ENCODE measurements around the gene KRT1. TPM values are rescaled to one million over a fixed set of nuclear protein-coding genes. Genes with fewer than 3 reads are reported as not detected.

Gene KRT1
- total RNA-seq, 2 donors from 2014 or later = 0.42 TPM; not detected in 1

GRCh38 chr12:52629281-52630007 lies 50.8 kb downstream of the KRT1 start:
- intact Hi-C loops (cut with DNase I) = no loop called here
- DNase-seq (ENCODE audit: low spot score) = no peak

GRCh38 chr12:52628841-52629240 lies 51.4 kb downstream of the KRT1 start:
- intact Hi-C loops (cut with DNase I) = no loop called here
- DNase-seq (ENCODE audit: low spot score) = no peak

GRCh38 chr12:52628111-52628507 lies 52.1 kb downstream of the KRT1 start:
- no peak for DNase-seq (ENCODE audit: low spot score)
- intact Hi-C loops (cut with DNase I) = no loop called here

- intact Hi-C loops (cut with DNase I) = no loop called here
- DNase-seq (ENCODE audit: low spot score) = no peak
Observed at GRCh38 chr12:52627395-52628110, 52.7 kb downstream of the KRT1 start.

Other genes starting within 250 kb of the KRT1 start
- not detected for gene KRT75, start 246.0 kb downstream of the KRT1 start, total RNA-seq
- not detected for gene KRT6B, start 228.3 kb downstream of the KRT1 start, total RNA-seq
- not detected for gene KRT6C, start 206.6 kb downstream of the KRT1 start, total RNA-seq
- gene KRT6A, start 187.2 kb downstream of the KRT1 start, total RNA-seq = not detected
- gene KRT5, start 160.0 kb downstream of the KRT1 start, total RNA-seq = not detected
- not detected for gene KRT71, start 127.3 kb downstream of the KRT1 start, total RNA-seq
- gene KRT74, start 106.6 kb downstream of the KRT1 start, total RNA-seq = not detected
- gene KRT72, start 78.9 kb downstream of the KRT1 start, total RNA-seq = not detected
- gene KRT73, start 61.8 kb downstream of the KRT1 start, total RNA-seq = not detected
- not detected for gene KRT2, start 28.2 kb downstream of the KRT1 start, total RNA-seq
- gene KRT77, start 23.1 kb upstream of the KRT1 start, total RNA-seq = not detected
- not detected for gene KRT76, start 96.9 kb upstream of the KRT1 start, total RNA-seq
- gene KRT3, start 115.7 kb upstream of the KRT1 start, total RNA-seq = not detected
- gene KRT4, start 133.7 kb upstream of the KRT1 start, total RNA-seq = not detected
- not detected for gene KRT79, start 153.9 kb upstream of the KRT1 start, total RNA-seq
- not detected for gene KRT78, start 168.6 kb upstream of the KRT1 start, total RNA-seq
- 10 to 100 TPM in 1 of 2 donors, 1 to 10 TPM in 1; 4.0 to 23.6 TPM for gene KRT8, start 224.7 kb upstream of the KRT1 start, total RNA-seq